ENCODE data around the gene ASPSCR1.
A peak's percentile ranks its signal among the peaks of the same experiment; 100 is the strongest.

Gene ASPSCR1, protein sequence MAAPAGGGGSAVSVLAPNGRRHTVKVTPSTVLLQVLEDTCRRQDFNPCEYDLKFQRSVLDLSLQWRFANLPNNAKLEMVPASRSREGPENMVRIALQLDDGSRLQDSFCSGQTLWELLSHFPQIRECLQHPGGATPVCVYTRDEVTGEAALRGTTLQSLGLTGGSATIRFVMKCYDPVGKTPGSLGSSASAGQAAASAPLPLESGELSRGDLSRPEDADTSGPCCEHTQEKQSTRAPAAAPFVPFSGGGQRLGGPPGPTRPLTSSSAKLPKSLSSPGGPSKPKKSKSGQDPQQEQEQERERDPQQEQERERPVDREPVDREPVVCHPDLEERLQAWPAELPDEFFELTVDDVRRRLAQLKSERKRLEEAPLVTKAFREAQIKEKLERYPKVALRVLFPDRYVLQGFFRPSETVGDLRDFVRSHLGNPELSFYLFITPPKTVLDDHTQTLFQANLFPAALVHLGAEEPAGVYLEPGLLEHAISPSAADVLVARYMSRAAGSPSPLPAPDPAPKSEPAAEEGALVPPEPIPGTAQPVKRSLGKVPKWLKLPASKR

DNA sequence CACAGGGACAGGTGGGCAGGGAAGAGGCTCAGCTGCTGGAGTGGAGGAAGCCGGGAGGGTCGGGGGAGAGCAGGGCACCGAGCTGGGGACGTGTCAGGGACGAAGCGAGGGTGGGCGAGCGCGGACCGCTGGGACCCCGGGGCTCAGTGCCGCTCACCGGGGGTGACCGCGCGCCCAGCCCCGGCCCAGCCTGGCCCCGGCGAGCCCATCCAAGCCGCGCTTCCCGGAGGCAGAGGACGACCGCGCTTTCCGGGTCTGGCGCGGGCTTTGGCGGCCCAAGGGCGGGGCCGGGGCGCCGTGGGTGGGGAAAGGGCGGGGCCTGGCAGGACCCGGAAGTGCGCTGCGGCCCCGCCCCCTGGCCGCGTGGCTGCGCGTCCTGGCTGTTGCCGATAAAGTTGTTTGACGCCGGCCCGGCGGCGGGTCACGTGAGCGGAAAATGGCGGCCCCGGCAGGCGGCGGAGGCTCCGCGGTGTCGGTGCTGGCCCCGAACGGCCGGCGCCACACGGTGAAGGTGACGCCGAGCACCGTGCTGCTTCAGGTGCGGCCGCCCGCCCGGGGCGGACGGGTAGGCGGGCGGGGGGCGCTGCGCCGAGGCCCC lies at the start of gene ASPSCR1:
Gene ASPSCR1 (plus strand): TSS at position 419 of the 598 bp plus-strand sequence. CDS start 18 bp downstream, at position 437.
- peak within 1 kb of the TSS; percentile 97 for H3K4me3 Mint-ChIP-seq
- H3K9me3 Mint-ChIP-seq = no peaks in the 10 kb centered on the region
- H3K27me3 Mint-ChIP-seq = peaks cover 16% of the 10 kb centered on the region
- H3K27ac Mint-ChIP-seq = peak within 1 kb of the TSS; percentile 98
- intact Hi-C loops (cut with micrococcal nuclease) = no loop called here
- H3K36me3 Mint-ChIP-seq (ENCODE audit: low read depth) = peaks cover 38% of the 10 kb centered on the region
- H3K4me1 Mint-ChIP-seq (ENCODE audit: low read depth) = peaks cover 55% of the 10 kb centered on the region

DNA sequence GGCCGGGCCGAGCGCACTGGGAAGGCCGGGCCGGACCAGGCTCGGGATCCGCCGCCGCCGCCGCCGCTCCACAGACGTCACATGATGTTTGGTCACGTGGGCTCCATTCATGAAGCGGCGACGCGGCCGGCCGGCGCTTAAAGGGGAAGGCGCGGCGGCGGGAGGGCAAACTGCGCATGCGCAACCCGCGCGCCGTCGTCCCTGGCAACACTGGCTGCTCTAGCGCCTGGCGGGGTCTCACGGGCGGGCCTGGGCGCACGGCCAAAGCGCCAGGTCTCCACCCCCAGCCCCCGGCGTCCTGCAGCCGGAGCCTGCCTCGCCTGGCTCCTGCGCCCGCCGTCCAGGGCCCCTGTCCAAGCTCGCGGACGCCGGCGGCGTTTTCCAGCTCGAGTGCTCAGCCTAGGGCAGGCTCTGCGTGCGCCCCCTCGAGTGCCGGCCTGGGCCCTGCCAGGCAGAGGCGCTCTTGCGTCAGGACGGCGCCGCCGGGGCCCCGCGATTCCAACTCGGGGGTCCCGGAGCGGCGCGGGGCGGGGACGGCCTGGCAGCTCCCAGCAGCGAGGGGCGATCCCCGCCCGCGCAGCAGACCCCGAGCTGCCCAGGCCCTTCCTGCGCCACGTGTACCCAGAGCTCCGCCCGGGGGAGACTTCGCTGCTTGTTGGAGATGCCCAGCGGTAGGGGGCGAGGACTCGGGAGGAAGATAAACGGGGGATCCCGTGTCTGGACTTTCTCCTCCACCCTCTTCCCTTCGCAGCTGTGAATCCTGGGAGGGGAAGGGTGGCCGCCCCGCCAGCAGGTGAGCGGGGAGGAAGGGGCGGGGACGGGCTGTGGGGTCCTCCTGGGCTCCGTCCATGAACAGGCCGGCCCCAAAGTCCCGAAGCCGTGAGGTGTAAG lies 49.5 kb upstream of the ASPSCR1 start, which contains the start of gene MAFG:
Gene MAFG (minus strand): TSS at position 83 of the 891 bp plus-strand sequence. CDS start 4,550 bp downstream, outside the sequence.
- Mint-ChIP-seq H3K27ac (peak within 1 kb of the TSS; percentile 90), H3K27me3 (peaks cover 46% of the 10 kb centered on the region), H3K4me3 (peak within 1 kb of the TSS; percentile 93), H3K36me3 (ENCODE audit: low read depth) (peaks cover 19% of the 10 kb centered on the region), H3K4me1 (ENCODE audit: low read depth) (peaks cover 54% of the 10 kb centered on the region), H3K9me3 (no peaks in the 10 kb centered on the region)
- intact Hi-C loops (cut with micrococcal nuclease) = loop anchor here (5.0 to 10.0 kb wide), 2 partner anchors 36 to 63 kb away; partner anchors contain the start of genes ALYREF, ANAPC11 and P4HB

- Mint-ChIP-seq H3K27ac (no peak overlapping the region), H3K4me3 (peak overlapping the region; percentile 23), H3K4me1 (ENCODE audit: low read depth) (peaks cover 46% of the 10 kb centered on the region), H3K9me3 (no peaks in the 10 kb centered on the region), H3K27me3 (peaks cover 52% of the 10 kb centered on the region), H3K36me3 (ENCODE audit: low read depth) (peaks cover 13% of the 10 kb centered on the region)
- intact Hi-C loops (cut with micrococcal nuclease) = loop anchor here (5.0 to 10.0 kb wide), 2 partner anchors 36 to 64 kb away; partner anchors contain the start of genes ALYREF, ANAPC11 and P4HB
These were observed 48.7 kb upstream of the ASPSCR1 start for GRCh38 chr17:81928544-81929252.

DNA sequence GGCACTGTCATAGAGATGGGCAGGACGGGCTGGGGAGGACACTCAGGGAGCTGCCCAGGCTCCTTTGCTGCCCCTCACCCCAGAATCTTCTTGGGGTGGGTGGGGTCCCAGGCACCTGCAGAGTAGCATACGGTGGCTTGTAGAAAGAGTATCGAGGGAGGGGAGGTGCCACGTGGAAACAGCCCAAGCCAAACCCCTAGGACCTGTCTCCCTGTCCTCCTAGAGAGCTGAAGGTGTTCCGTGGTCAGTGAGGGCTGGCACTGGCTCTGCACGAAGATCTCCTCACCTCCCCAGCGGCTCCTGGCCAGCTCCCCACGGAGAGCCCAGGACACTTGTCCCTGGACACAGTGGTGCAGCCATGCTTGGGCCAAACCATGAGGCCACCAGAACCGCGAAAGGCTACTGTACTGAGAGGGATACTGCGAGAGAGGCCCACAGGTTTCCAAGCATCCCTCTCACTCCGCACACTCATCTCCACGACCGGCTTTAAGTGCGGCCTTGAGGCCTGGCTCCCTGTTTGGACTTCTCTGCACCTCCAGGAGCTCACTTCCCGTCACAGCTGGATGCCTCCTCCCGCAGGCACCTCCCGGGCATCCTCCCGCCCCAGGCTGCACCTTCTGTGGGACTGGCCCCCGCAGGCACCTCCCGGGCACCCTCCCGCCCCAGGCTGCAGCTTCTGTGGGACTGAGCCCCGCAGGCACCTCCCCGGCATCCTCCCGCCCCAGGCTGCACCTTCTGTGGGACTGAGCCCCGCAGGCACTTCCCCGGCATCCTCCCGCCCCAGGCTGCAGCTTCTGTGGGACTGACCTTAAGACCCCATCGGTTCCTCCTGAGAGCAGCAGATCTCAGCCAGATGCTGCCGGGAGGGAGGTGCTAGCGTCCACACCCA lies 47.9 kb upstream of the ASPSCR1 start:
- intact Hi-C loops (cut with micrococcal nuclease) = loop anchor here (5.0 to 10.0 kb wide), 2 partner anchors 37 to 65 kb away; partner anchors contain the start of genes ALYREF, ANAPC11 and P4HB
- no peak overlapping the region for H3K27ac Mint-ChIP-seq
- H3K4me1 Mint-ChIP-seq (ENCODE audit: low read depth) = peaks cover 38% of the 10 kb centered on the region
- peaks cover 57% of the 10 kb centered on the region for H3K27me3 Mint-ChIP-seq
- H3K9me3 Mint-ChIP-seq = no peaks in the 10 kb centered on the region
- no peak overlapping the region for H3K4me3 Mint-ChIP-seq
- peaks cover 13% of the 10 kb centered on the region for H3K36me3 Mint-ChIP-seq (ENCODE audit: low read depth)

DNA sequence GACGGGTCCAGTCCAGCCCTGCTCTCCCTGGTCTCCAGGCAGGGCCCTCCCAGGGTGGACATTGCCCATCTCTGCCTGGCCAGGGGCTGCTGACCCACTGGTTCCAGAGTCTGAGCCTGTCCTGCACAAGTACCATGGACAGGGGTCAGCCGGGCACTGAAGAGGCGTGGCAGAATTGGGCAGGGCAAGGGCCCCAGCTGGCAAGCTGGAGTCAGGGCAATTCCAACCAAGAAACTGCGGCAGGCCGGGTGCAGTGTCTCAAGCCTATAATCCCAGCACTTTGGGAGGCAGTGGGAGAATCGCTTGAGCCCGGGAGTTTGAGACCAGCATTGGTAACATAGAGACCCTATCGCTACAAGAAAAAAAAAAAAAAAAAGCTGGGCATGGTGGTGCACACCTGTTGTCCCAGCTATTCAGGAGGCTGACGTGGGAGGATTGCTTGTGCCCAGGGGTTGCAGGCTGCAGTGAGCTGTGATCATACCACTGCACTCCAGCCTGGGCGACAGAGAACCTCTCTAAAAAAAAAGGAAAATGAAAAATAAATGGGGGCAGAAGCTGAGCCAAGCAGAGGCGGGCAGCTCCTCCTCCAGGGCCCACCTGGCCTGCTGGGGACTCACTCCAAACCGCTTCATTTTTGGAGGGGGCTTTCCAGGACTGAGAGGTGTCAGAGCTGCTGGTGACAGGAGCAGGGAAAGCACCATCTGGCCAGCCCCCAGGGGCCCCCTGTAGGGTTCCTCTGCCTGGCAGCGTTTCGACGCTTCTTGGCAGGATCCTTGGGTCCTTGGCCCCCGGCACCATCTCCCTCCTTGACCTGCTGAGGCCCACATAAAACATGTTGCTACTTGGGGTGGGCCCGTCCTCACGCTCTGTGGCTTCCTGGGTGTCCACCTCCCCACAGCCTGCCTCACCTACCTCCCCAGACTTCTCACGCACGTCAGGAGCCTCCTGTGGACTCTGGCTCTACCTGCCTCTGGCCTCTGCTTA lies 47.0 kb upstream of the ASPSCR1 start:
- Mint-ChIP-seq H3K27me3 (peaks cover 65% of the 10 kb centered on the region), H3K36me3 (ENCODE audit: low read depth) (peaks cover 13% of the 10 kb centered on the region), H3K4me1 (ENCODE audit: low read depth) (peaks cover 28% of the 10 kb centered on the region), H3K27ac (no peak overlapping the region), H3K4me3 (no peak overlapping the region), H3K9me3 (no peaks in the 10 kb centered on the region)
- intact Hi-C loops (cut with micrococcal nuclease) = no loop called here

GRCh38 chr17:81931189-81931556 lies 46.3 kb upstream of the ASPSCR1 start:
- Mint-ChIP-seq H3K27me3 (peaks cover 72% of the 10 kb centered on the region), H3K9me3 (no peaks in the 10 kb centered on the region), H3K4me3 (no peak overlapping the region), H3K36me3 (ENCODE audit: low read depth) (peaks cover 7% of the 10 kb centered on the region), H3K4me1 (ENCODE audit: low read depth) (peaks cover 21% of the 10 kb centered on the region), H3K27ac (no peak overlapping the region)
- intact Hi-C loops (cut with micrococcal nuclease) = no loop called here

GRCh38 chr17:81931557-81932332 lies 45.7 kb upstream of the ASPSCR1 start:
- Mint-ChIP-seq H3K9me3 (no peaks in the 10 kb centered on the region), H3K27ac (no peak overlapping the region), H3K36me3 (ENCODE audit: low read depth) (peaks cover under 1% of the 10 kb centered on the region), H3K4me1 (ENCODE audit: low read depth) (peaks cover 20% of the 10 kb centered on the region), H3K4me3 (no peak overlapping the region), H3K27me3 (peaks cover 77% of the 10 kb centered on the region)
- intact Hi-C loops (cut with micrococcal nuclease) = no loop called here

- H3K36me3 Mint-ChIP-seq (ENCODE audit: low read depth) = no peaks in the 10 kb centered on the region
- H3K4me3 Mint-ChIP-seq = no peak overlapping the region
- intact Hi-C loops (cut with micrococcal nuclease) = no loop called here
- H3K4me1 Mint-ChIP-seq (ENCODE audit: low read depth) = peaks cover 23% of the 10 kb centered on the region
- no peaks in the 10 kb centered on the region for H3K9me3 Mint-ChIP-seq
- no peak overlapping the region for H3K27ac Mint-ChIP-seq
- peaks cover 80% of the 10 kb centered on the region for H3K27me3 Mint-ChIP-seq
These were observed 45.0 kb upstream of the ASPSCR1 start for GRCh38 chr17:81932333-81932983.

DNA sequence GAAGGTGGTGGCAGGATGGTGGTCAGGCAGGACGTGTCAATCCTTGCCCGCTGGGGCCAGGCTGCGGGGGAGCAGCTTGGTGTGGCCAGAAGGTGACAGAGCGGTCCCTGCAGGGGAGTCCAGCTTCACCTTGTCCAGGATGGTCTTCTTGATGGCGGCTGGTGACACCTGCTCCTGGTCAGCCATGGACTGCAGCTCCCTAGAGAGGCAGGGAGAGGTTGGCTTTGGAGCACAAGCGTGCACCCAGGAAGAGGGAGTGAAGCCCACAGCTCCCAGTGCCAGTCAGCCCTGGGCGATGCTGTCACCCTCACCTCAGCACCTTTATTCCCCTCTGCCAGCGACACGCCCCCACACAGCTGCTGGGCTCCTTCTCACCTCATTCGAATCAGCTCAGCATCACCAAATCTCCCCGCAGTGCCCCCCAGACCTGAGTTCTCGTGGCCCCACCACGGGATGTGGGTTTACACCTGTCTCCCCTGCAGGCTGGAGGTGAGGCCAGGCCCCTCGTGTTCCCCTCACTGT lies 44.2 kb upstream of the ASPSCR1 start:
- Mint-ChIP-seq H3K4me3 (no peak overlapping the region), H3K36me3 (ENCODE audit: low read depth) (no peaks in the 10 kb centered on the region), H3K4me1 (ENCODE audit: low read depth) (peaks cover 28% of the 10 kb centered on the region), H3K9me3 (no peaks in the 10 kb centered on the region), H3K27ac (no peak overlapping the region), H3K27me3 (peaks cover 85% of the 10 kb centered on the region)
- intact Hi-C loops (cut with micrococcal nuclease) = no loop called here

DNA sequence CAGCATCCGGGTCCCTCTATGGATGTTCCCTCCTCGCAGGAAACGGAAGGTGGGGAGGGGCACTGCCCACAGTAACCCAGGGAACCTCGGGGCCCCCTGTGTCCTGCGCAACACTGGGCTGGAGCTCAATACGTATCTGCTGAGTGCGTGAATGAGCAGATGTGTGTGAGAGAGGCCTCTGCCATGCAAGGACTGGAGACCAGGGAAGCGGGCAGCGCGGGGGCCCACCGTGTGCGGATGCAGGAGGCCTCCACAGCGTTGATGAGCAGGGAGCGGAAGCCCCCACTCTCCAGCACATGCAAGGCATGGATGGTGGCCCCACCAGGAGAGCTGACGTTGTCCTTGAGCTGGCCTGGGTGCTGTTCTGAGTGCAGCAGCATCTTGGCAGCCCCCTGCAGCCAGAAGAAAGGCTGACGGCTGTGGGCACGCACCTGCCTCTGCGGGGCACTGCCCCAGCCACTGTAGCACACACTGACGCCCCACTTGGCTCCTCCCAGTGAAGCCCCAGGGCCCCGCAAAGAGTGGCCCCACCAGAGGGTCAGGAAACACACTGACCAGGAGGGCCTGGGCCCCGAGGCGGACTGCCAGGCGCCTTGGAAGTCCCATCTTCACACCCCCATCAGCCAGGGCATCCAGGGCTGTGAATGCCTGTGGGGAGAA lies 43.2 kb upstream of the ASPSCR1 start:
- no peaks in the 10 kb centered on the region for H3K9me3 Mint-ChIP-seq
- no peak overlapping the region for H3K27ac Mint-ChIP-seq
- no peaks in the 10 kb centered on the region for H3K36me3 Mint-ChIP-seq (ENCODE audit: low read depth)
- intact Hi-C loops (cut with micrococcal nuclease) = no loop called here
- H3K4me1 Mint-ChIP-seq (ENCODE audit: low read depth) = peaks cover 20% of the 10 kb centered on the region
- H3K4me3 Mint-ChIP-seq = no peak overlapping the region
- peaks cover 85% of the 10 kb centered on the region for H3K27me3 Mint-ChIP-seq

All from dendritic cell treated with granulocyte-macrophage colony-stimulating factor and Interleukin-4, amounts not matched to agents 40 ng/mL and 50 ng/mL, for 4 days (primary cell).